ENCODE measurements around the gene ZMYND10. TPM values are rescaled to one million over a fixed set of nuclear protein-coding genes. Genes with fewer than 3 reads are reported as not detected.

The ZMYND10 gene
- total RNA-seq, 2 experiments from 2014 or later: 1.6 TPM

DNA sequence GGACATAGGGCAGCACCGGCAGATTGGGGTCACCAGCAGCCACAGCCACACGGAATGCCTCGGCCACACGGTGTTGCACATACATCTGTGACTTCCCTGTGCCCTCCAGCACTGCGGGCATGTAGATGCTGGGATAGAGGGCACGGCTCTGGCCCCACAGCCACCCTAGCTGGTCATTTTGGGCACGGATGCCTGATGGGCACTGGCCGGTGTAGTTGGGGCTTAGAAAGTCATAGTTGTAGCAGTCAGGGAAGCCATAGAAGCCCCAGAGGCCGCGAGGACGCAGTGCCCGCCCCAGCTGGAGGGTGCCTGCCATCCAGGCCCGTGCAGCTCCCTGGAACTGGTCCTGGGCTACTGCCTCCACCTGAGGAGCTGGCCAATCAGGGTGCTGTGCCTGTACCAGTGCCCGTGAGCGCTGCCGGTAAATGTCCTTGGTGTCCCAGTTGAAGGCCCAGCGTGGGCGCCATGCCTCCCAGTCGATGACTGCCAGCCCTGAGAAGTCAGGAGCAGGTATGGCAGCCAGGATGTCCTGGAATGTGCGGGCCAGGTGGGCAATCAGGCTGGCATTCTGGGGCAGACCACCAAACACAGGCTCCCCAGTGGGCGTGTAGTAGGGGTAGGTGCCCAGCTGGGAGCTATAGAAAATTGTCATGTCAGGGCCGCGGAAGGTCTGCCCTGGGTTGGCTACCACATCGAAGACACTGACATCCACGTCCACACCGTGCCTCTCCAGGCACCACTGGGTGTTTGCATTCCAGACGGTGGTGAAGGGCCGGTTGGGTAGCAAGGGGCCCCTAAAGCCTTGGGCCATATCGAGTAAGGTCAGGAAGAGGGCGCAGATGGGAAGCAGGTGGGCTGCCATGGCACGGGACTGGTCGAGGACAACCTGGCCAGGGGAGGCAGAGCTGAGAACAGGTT lies 43.2 kb downstream of the ZMYND10 start:
- CTCF ChIA-PET: interaction anchor here (0.7 to 1.1 kb wide), 4 partner anchors 13 to 27 kb away, joined by 3 to 5 read pairs (median 3); partner anchors contain the start of gene HYAL2
- POLR2A ChIA-PET: interaction anchor here (0.7 kb wide), 1 partner anchor 25 kb away, joined by 5 read pairs; no protein-coding TSS in a partner anchor

DNA sequence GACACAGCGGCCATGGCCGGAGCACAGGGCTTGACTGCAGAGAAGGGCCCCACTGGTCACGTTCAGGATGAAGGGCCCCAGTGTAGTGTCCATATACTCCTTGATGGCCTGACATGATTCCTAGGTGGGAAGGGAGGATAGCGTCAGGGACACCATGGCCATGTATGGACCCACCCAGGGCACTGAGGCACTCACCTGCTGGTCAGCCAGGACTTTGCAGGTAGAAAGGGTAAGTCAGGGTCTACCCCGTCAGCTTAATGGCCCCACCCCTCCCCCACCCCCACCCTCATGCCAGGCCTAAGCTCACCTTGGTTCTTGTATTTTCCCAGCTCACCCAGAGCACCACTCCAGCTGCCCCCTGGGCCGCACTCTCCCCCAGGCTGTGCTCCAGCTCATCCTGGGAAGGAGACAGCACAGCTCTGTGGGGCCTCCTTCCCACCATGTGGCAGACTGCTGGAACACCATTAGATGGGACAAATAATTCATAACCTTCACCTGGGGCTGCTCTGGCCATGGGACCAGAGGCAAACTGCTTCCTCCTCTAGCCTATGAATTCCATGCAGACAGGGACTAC lies 44.8 kb downstream of the ZMYND10 start:
- ChIA-PET POLR2A (no interaction called here), CTCF (interaction anchor here (0.6 kb wide), 1 partner anchor 23 kb away, joined by 4 read pairs; no protein-coding TSS in a partner anchor)

DNA sequence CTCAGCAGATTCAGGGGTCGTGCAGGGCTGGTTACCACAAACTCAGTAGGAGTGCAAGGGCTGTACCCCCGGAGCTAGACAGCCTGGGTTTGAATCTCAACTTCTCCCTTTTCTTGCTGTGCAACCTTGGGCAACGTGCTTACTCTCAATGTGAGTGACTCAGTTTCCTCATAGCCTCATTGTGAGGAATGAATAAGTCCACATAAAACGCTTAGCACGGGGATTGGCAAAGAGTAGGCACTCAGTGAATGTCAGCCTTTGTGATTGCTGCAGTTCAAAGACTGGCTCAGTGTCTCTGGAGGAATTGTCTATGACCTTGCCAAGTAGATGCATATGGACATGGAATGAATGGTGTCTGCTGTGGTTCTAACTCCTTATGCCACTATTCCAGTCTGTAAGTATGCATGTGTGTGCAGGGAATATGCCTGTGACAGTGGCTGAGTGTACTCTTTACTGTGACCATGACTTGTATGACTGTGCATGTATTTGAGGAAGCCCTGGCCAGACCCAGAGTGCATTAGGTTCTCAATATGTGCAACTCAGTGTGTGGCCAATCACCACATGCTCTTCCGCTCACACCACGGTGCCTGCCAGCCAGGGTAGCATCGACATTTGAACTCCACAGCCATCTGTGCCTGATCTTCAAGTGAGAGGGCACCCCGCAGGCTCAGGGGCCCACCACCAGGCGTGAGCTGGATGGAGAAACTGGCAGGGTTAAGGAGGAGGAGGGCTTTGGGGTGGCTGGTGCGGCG lies 45.4 kb downstream of the ZMYND10 start:
- CTCF ChIA-PET: interaction anchor here (1.2 to 3.0 kb wide), 7 partner anchors 14 to 178 kb away, joined by 3 to 16 read pairs (median 5); no protein-coding TSS in a partner anchor
- POLR2A ChIA-PET: interaction anchor here (0.6 to 2.3 kb wide), 9 partner anchors 22 to 1200 kb away, joined by 3 to 17 read pairs (median 6); partner anchors contain the start of genes CYB561D2, DCAF1, HYAL2 and NPRL2

GRCh38 chr3:50299638-50299928 lies 45.9 kb downstream of the ZMYND10 start:
- CTCF ChIA-PET: interaction anchor here (1.2 to 3.0 kb wide), 7 partner anchors 15 to 177 kb away, joined by 3 to 16 read pairs (median 5); no protein-coding TSS in a partner anchor
- POLR2A ChIA-PET: interaction anchor here (0.6 to 2.3 kb wide), 10 partner anchors 11 to 1200 kb away, joined by 3 to 17 read pairs (median 6); partner anchors contain the start of genes CYB561D2, DCAF1, HYAL2 and NPRL2

DNA sequence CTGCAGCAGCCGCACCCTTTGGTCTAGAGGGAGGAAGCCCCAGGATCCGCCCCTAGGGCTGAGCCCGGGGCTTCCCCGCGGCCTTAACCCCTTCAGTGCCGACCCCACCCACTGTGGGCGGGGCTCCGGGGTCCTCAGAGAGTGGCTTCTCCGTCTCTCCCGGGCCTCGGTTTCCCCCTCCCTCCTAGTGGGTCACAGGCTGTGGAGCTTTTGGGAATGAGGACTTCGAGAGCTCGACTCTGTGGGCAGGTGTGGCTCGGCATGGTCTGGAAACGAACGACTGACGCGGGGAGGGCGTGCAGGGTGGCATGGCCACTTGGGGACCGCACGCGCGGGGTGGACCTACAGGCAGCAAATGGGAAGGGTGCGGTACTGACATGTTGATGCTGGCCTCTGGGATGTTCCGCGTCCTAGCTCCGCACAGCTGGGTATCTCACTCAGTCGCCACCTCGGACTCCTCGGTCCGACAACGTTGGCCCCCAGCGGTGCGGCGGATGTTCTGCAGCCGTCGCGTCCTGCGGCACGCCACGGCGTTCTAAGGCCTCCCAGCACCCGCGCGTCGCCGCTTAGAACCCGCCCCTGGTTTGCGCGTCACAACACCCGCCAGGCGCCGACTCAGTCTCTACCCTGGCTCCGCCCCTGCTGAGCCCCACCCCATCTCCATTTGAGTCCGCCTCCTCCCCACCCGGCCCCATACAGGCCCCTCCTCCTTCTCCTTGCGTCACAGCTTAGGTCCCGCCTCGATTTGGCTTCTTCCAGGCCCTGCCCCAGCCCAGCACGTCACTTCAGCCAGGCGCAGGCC lies 46.5 kb downstream of the ZMYND10 start, which contains the start of the genes HYAL3 and NAA80:
HYAL3 (minus strand) TSS at position 570 of the 802 bp plus-strand sequence. CDS start 3,803 bp downstream, outside the sequence.
NAA80 (minus strand) TSS at position 570 of the 802 bp plus-strand sequence. CDS start 1,942 bp downstream, outside the sequence.
- POLR2A ChIA-PET: interaction anchor here (0.6 to 2.3 kb wide), 11 partner anchors 10 to 1201 kb away, joined by 3 to 17 read pairs (median 6); partner anchors contain the start of genes CYB561D2, DCAF1, HYAL2 and NPRL2
- CTCF ChIA-PET: interaction anchor here (1.0 to 3.0 kb wide), 9 partner anchors 10 to 177 kb away, joined by 3 to 16 read pairs (median 5); partner anchors contain the start of gene TUSC2

DNA sequence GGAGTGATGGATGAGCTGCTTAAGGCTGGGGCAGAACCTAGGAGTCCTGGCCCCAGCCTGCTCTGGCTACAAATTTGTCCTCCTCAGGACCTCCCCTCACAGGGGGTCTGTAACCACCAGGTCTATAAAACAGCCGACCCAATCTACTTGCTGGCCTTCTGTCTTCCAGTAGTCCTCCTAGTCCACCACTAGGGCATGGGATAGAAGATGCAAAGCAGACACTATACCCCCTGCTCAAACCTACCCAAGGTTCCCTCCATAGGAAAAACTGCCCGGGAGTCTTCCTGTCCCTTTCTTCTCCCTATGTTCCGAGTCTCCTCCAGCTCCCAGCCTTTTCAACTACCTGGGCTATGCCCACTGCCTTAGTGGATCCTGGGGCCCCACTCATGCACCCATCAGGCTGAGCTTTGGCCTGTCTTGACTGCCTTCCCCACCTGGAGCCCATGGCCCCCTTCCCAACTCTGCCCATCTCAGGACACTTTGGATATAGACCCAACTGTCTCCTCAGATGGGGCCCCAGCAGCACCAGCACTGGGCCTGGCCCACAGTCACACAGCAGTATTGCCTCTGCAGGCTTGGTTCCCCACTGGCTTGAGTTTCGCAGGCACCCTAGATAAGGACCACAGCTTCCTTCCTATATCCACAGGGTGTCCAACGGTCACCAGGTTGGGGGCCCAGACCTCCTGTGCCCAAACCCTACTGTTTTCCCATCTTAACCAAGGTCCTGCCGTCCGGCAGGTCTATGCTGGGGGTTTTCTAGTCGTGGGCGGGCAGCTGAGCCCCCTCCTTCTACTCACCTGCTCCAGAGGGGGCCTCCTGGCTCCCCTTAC lies 47.4 kb downstream of the ZMYND10 start:
- CTCF ChIA-PET: interaction anchor here (0.6 to 3.0 kb wide), 8 partner anchors 9 to 176 kb away, joined by 3 to 16 read pairs (median 6); partner anchors contain the start of gene TUSC2
- POLR2A ChIA-PET: interaction anchor here (0.5 to 2.3 kb wide), 7 partner anchors 10 to 50 kb away, joined by 3 to 17 read pairs (median 4); no protein-coding TSS in a partner anchor

DNA sequence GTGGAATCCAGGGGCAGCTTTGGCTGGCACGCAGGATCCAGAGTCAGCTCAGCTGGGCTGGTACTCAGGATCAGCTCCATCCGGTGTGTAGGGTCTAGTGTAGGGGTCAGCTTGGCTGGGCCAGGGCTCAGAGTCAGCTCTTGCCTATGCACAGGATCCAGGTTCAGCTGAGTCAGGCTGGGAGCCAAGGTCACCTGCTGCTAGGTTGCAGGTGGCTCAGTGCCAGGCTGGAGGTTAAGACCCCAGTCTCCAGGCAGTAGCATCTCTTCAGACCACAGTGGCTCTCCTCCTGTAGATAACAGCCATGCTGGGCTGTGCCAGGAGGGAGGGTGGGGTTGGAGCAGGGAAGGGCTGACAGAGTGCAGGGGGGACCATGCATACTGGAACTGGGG lies 48.2 kb downstream of the ZMYND10 start:
- ChIA-PET CTCF (interaction anchor here (3.0 kb wide), 1 partner anchor 27 kb away, joined by 11 read pairs; no protein-coding TSS in a partner anchor), POLR2A (interaction anchor here (0.9 kb wide), 1 partner anchor 39 kb away, joined by 4 read pairs; no protein-coding TSS in a partner anchor)

GRCh38 chr3:50296721-50297383 lies 48.7 kb downstream of the ZMYND10 start:
- ChIA-PET POLR2A (interaction anchor here (0.9 kb wide), 1 partner anchor 40 kb away, joined by 4 read pairs; no protein-coding TSS in a partner anchor), CTCF (interaction anchor here (0.6 kb wide), 1 partner anchor 25 kb away, joined by 3 read pairs; no protein-coding TSS in a partner anchor)

- CTCF ChIA-PET: no interaction called here
Observed at GRCh38 chr3:50295553-50296431, 49.7 kb downstream of the ZMYND10 start.

GRCh38 chr3:50294492-50295403 lies 50.8 kb downstream of the ZMYND10 start:
- POLR2A ChIA-PET: no interaction called here
- CTCF ChIA-PET: no interaction called here

More at GRCh38 chr3:50295553-50296431, 49.7 kb downstream of the ZMYND10 start:
- POLR2A ChIA-PET: no interaction called here

DNA sequence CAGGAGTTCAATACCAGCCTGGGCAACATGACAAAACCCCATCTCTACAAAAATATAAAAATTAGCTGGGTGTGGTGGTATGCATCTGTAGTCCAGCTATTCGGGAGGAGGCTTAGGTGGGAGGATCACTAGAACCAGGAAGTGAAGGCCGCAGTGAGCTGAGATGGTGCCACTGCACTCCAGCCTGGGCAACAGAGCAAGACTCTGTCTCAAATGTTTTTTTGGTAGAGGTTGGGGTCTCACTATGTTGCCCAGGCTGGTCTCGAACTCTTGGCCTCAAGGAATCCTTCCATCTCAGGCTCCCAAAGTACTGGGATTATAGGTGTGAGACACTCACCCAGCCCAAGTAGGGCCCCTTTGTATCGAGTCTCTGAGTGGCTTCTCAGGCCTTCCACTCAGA lies 51.4 kb downstream of the ZMYND10 start:
- POLR2A ChIA-PET: no interaction called here

DNA sequence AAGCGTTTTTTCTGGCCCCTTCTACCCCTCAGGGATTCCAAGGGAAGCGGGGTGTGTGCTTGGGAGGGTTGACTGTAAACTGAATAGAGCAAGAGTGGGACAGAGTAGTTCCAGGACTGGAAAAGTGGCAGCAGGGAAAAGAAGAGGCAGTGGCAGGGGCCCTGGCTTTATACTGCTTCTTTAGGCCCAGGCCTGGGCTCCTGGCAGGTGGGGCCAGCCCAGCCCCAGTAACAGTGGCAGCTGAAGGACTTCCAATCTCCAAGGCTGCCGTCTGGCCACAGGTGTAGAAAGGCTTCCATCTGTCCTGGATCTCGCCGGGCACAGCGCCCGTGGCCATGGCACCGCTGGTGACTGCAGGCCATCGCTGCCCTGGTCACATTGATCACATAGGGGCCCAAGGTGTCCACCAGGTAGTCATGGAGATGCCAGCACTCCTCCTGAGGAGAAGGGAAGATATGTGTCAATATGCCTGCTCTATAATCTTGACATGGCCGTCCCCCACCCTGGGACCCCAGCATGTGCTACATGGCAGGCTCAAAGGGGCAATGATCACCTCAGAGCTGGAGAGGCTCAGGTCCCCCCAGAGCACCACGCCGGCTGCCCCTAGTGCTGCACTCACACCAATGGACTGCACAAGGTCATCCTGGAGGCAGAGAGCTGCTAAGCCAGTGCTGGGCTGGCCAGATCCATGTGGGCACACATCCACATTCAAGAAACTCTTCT lies 52.3 kb downstream of the ZMYND10 start:
- ChIA-PET CTCF (interaction anchor here (1.0 to 1.3 kb wide), 4 partner anchors 43 to 85 kb away, joined by 3 to 6 read pairs (median 3); partner anchors contain the start of gene GNAI2), POLR2A (interaction anchor here (0.5 to 1.3 kb wide), 4 partner anchors 12 to 47 kb away, joined by 3 to 9 read pairs (median 4); no protein-coding TSS in a partner anchor)

More for the DNA sequence above, 51.4 kb downstream of the ZMYND10 start:
- CTCF ChIA-PET: no interaction called here
